ENCODE data around the gene CAMTA1.

DNA sequence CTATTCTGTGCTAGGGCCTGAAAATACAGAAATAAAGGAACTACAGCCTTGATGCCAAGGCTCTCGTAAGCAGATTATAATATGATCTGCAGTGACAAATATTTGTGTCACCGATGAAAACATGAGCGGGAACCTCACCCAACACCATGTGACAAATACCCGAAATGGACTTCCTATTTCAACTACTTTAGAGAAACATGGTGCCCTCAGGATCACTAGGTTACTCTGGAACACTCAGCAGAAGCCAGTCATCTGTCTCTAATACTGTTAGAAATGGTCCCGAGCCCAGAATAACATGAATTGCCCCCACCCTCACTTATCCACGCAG, 985.4 kb downstream of the CAMTA1 start:
- TF ChIP-seq, protein P1, sequence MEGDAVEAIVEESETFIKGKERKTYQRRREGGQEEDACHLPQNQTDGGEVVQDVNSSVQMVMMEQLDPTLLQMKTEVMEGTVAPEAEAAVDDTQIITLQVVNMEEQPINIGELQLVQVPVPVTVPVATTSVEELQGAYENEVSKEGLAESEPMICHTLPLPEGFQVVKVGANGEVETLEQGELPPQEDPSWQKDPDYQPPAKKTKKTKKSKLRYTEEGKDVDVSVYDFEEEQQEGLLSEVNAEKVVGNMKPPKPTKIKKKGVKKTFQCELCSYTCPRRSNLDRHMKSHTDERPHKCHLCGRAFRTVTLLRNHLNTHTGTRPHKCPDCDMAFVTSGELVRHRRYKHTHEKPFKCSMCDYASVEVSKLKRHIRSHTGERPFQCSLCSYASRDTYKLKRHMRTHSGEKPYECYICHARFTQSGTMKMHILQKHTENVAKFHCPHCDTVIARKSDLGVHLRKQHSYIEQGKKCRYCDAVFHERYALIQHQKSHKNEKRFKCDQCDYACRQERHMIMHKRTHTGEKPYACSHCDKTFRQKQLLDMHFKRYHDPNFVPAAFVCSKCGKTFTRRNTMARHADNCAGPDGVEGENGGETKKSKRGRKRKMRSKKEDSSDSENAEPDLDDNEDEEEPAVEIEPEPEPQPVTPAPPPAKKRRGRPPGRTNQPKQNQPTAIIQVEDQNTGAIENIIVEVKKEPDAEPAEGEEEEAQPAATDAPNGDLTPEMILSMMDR (conservative IDR thresholded peaks at IDR 0.05; ENCODE audit: low read length): no peak
- TF ChIP-seq EZH2phosphoT487 (IDR thresholded peaks at IDR 0.05; ENCODE audit: borderline replicate concordance, low read depth, low read length): no peak
